Activated CD4-positive, alpha-beta T cell treated with anti-CD3 and anti-CD28 coated beads, Interleukin-2, amount 10 ng/mL, durations not matched to agents 7 days and 5 days (primary cell): Measurements from ENCODE around the gene ZNRD2. TPM values are rescaled to one million over a fixed set of nuclear protein-coding genes. Genes with fewer than 3 reads are reported as not detected.

Experiments used
- CTCF ChIA-PET: fragments of 350-600 bp; sonication (Branson Sonifier 250); formaldehyde crosslinking; loops from one replicate; lab custom pipeline; 2021; ENCODE audit warnings: antibody characterized with exemption; lab: Charles Lee
- POLR2A ChIA-PET: fragments of 350-600 bp; sonication (Branson Sonifier 250); formaldehyde crosslinking; loops from one replicate; lab custom pipeline; 2021; ENCODE audit warnings: antibody characterized with exemption; lab: Charles Lee
- DNase-seq: peaks from one replicate; pipeline ENCODE4 v3.0.0-alpha.2; 2020
- H3K27ac Mint-ChIP-seq: one replicate; pipeline ENCODE4 v1.8.0; 2021; ENCODE audit warnings: mild to moderate bottlenecking, moderate library complexity, mixed read lengths
- H3K27me3 Mint-ChIP-seq: one replicate; pipeline ENCODE4 v1.8.0; 2021; ENCODE audit warnings: mixed read lengths
- H3K36me3 Mint-ChIP-seq: one replicate; pipeline ENCODE4 v1.8.0; 2021; ENCODE audit warnings: low read depth, mixed read lengths
- H3K4me1 Mint-ChIP-seq: one replicate; pipeline ENCODE4 v1.8.0; 2021; ENCODE audit warnings: mixed read lengths
- H3K4me3 Mint-ChIP-seq: one replicate; pipeline ENCODE4 v1.8.0; 2021; ENCODE audit warnings: mild to moderate bottlenecking, moderate library complexity, mixed read lengths
- H3K9me3 Mint-ChIP-seq: one replicate; pipeline ENCODE4 v1.8.0; 2021; ENCODE audit warnings: mixed read lengths
- total RNA-seq, 2 experiments: library from RNA; stranded (reverse); gene quantifications; one replicate each; pipeline ENCODE4 v1.2.3, GENCODE V29; 2021

ZNRD2 gene
- total RNA-seq, 2 experiments from 2014 or later: 32.4 to 35.4 TPM

- POLR2A ChIA-PET: interaction anchor here (0.5 to 1.0 kb wide), 2 partner anchors 17 to 297 kb away, joined by 3 to 4 read pairs; no protein-coding TSS in a partner anchor
These were observed 18.1 kb downstream of the ZNRD2 start for GRCh38 chr11:65588199-65589054.

GRCh38 chr11:65589444-65590239 is 19.4 kb downstream of the ZNRD2 start:
- Mint-ChIP-seq H3K4me3 (no peak overlapping the region), H3K4me1 (peaks cover 44% of the 10 kb centered on the region), H3K9me3 (no peaks in the 10 kb centered on the region), H3K27me3 (no peaks in the 10 kb centered on the region), H3K36me3 (peaks cover 13% of the 10 kb centered on the region), H3K27ac (peak overlapping the region; percentile 54)
- ChIA-PET POLR2A (no interaction called here), CTCF (interaction anchor here (0.8 to 6.0 kb wide), 9 partner anchors 11 to 53 kb away, joined by 3 to 40 read pairs (median 6); partner anchors contain the start of genes EHBP1L1 and MAP3K11)
- no peak for DNase-seq

More at GRCh38 chr11:65588199-65589054, 18.1 kb downstream of the ZNRD2 start:
- Mint-ChIP-seq H3K27ac (peak overlapping the region; percentile 86), H3K36me3 (peaks cover 19% of the 10 kb centered on the region), H3K4me1 (peaks cover 40% of the 10 kb centered on the region), H3K4me3 (peak overlapping the region; percentile 26), H3K27me3 (no peaks in the 10 kb centered on the region), H3K9me3 (no peaks in the 10 kb centered on the region)
- CTCF ChIA-PET: interaction anchor here (0.7 to 6.0 kb wide), 24 partner anchors 8 to 124 kb away, joined by 3 to 40 read pairs (median 4); partner anchors contain the start of genes EHBP1L1, FAM89B, KAT5 and KCNK7
- DNase-seq: peak; percentile 82

- Mint-ChIP-seq H3K27me3 (no peaks in the 10 kb centered on the region), H3K9me3 (no peaks in the 10 kb centered on the region), H3K27ac (no peak overlapping the region), H3K4me1 (peaks cover 50% of the 10 kb centered on the region), H3K4me3 (no peak overlapping the region), H3K36me3 (peaks cover 13% of the 10 kb centered on the region)
- POLR2A ChIA-PET: no interaction called here
- CTCF ChIA-PET: interaction anchor here (1.5 to 6.0 kb wide), 5 partner anchors 14 to 54 kb away, joined by 4 to 40 read pairs (median 9); partner anchors contain the start of genes EHBP1L1 and MAP3K11
- DNase-seq: no peak
These were observed 20.0 kb downstream of the ZNRD2 start for GRCh38 chr11:65590240-65590738.

- Mint-ChIP-seq H3K27me3 (no peaks in the 10 kb centered on the region), H3K4me1 (peaks cover 49% of the 10 kb centered on the region), H3K9me3 (no peaks in the 10 kb centered on the region), H3K4me3 (no peak overlapping the region), H3K27ac (no peak overlapping the region), H3K36me3 (peaks cover 14% of the 10 kb centered on the region)
- no peak for DNase-seq
- ChIA-PET CTCF (interaction anchor here (1.2 to 4.0 kb wide), 6 partner anchors 13 to 62 kb away, joined by 4 to 24 read pairs (median 8); partner anchors contain the start of gene FAM89B), POLR2A (no interaction called here)
These were observed 21.9 kb downstream of the ZNRD2 start for GRCh38 chr11:65591939-65592857.

GRCh38 chr11:65592858-65593517 is 22.7 kb downstream of the ZNRD2 start:
- ChIA-PET POLR2A (no interaction called here), CTCF (interaction anchor here (0.5 to 4.0 kb wide), 17 partner anchors 8 to 295 kb away, joined by 3 to 24 read pairs (median 5); partner anchors contain the start of genes EHBP1L1, FAM89B, FIBP and PCNX3)
- Mint-ChIP-seq H3K27me3 (no peaks in the 10 kb centered on the region), H3K4me3 (no peak overlapping the region), H3K27ac (no peak overlapping the region), H3K9me3 (no peaks in the 10 kb centered on the region), H3K36me3 (peaks cover 16% of the 10 kb centered on the region), H3K4me1 (peaks cover 41% of the 10 kb centered on the region)
- no peak for DNase-seq

- DNase-seq: peak; percentile 52
- H3K4me3 Mint-ChIP-seq: no peak overlapping the region
- H3K4me1 Mint-ChIP-seq: peaks cover 33% of the 10 kb centered on the region
- H3K27ac Mint-ChIP-seq: peak overlapping the region; percentile 57
- POLR2A ChIA-PET: interaction anchor here (0.5 kb wide), 1 partner anchor 50 kb away, joined by 3 read pairs; no protein-coding TSS in a partner anchor
- no peaks in the 10 kb centered on the region for H3K27me3 Mint-ChIP-seq
- H3K36me3 Mint-ChIP-seq: peaks cover 15% of the 10 kb centered on the region
- H3K9me3 Mint-ChIP-seq: no peaks in the 10 kb centered on the region
- CTCF ChIA-PET: interaction anchor here (0.6 to 4.0 kb wide), 19 partner anchors 9 to 294 kb away, joined by 3 to 24 read pairs (median 4); partner anchors contain the start of genes EHBP1L1, FAM89B, FIBP and PCNX3
These were observed 23.5 kb downstream of the ZNRD2 start for GRCh38 chr11:65593518-65594414.

GRCh38 chr11:65595131-65595530 is 24.9 kb downstream of the ZNRD2 start:
- POLR2A ChIA-PET: no interaction called here

GRCh38 chr11:65595543-65596281 is 25.4 kb downstream of the ZNRD2 start, which contains the start of gene KCNK7:
Gene KCNK7, minus strand, starts transcription at chr11:65595800. Its CDS starts 28 bp downstream, at chr11:65595772.
- Mint-ChIP-seq H3K27me3 (no peaks in the 10 kb centered on the region), H3K4me1 (peaks cover 26% of the 10 kb centered on the region), H3K9me3 (no peaks in the 10 kb centered on the region), H3K4me3 (no peak within 1 kb of the TSS), H3K36me3 (peaks cover 9% of the 10 kb centered on the region), H3K27ac (peak within 1 kb of the TSS; percentile 80)
- DNase-seq: no peak
- ChIA-PET POLR2A (no interaction called here), CTCF (interaction anchor here (0.9 to 4.0 kb wide), 5 partner anchors 8 to 449 kb away, joined by 3 to 20 read pairs (median 3); no protein-coding TSS in a partner anchor)

More at GRCh38 chr11:65595131-65595530, 24.9 kb downstream of the ZNRD2 start:
- H3K27me3 Mint-ChIP-seq: no peaks in the 10 kb centered on the region
- H3K4me3 Mint-ChIP-seq: no peak overlapping the region
- peak overlapping the region; percentile 42 for H3K27ac Mint-ChIP-seq
- no peaks in the 10 kb centered on the region for H3K9me3 Mint-ChIP-seq
- no peak for DNase-seq
- peaks cover 13% of the 10 kb centered on the region for H3K36me3 Mint-ChIP-seq
- peaks cover 26% of the 10 kb centered on the region for H3K4me1 Mint-ChIP-seq
- CTCF ChIA-PET: interaction anchor here (0.9 to 4.0 kb wide), 4 partner anchors 14 to 449 kb away, joined by 3 to 24 read pairs (median 12); no protein-coding TSS in a partner anchor

- Mint-ChIP-seq H3K4me3 (no peak overlapping the region), H3K27me3 (no peaks in the 10 kb centered on the region), H3K36me3 (peaks cover 5% of the 10 kb centered on the region), H3K9me3 (no peaks in the 10 kb centered on the region), H3K27ac (no peak overlapping the region), H3K4me1 (peaks cover 26% of the 10 kb centered on the region)
- POLR2A ChIA-PET: no interaction called here
- DNase-seq: no peak
- CTCF ChIA-PET: interaction anchor here (1.2 to 4.0 kb wide), 4 partner anchors 9 to 221 kb away, joined by 3 to 20 read pairs (median 6); partner anchors contain the start of gene EHBP1L1
These were observed 26.2 kb downstream of the ZNRD2 start for GRCh38 chr11:65596520-65596919.
